GM23248 (cell line): ENCODE measurements around the gene FRMD1. TPM values are rescaled to one million over a fixed set of nuclear protein-coding genes. Genes with fewer than 3 reads are reported as not detected.

Source experiments
- DNase-seq: peaks from one replicate; pipeline ENCODE4 v3.0.0-alpha.2; 2015
- H2AFZ ChIP-seq: fragments of 200-600 bp; sonication (generic); 2 replicates; pipeline ENCODE4 v1.6.1; 2016; ENCODE audit warnings: antibody characterized with exemption
- H3F3A ChIP-seq: fragments of 200-600 bp; sonication (generic); 2 replicates; pipeline ENCODE4 v1.6.1; 2016; ENCODE audit warnings: mild to moderate bottlenecking, antibody characterized with exemption, mixed run types; ENCODE audit not compliant: insufficient read depth
- H3K27ac ChIP-seq: fragments of 200-600 bp; sonication (generic); 2 replicates; pipeline ENCODE4 v1.5.1; 2016; ENCODE audit warnings: mild to moderate bottlenecking
- H3K27me3 ChIP-seq: fragments of 200-600 bp; sonication (generic); replicated peaks from 2 replicates; pipeline ENCODE4 v1.6.1; 2016; ENCODE audit warnings: mild to moderate bottlenecking; ENCODE audit not compliant: insufficient read depth
- H3K36me3 ChIP-seq: fragments of 200-600 bp; sonication (generic); 2 replicates; pipeline ENCODE4 v1.6.1; 2016; ENCODE audit warnings: low read depth, mild to moderate bottlenecking
- H3K4me1 ChIP-seq: fragments of 200-600 bp; sonication (generic); 2 replicates; pipeline ENCODE4 v1.6.1; 2016; ENCODE audit warnings: mild to moderate bottlenecking; ENCODE audit not compliant: insufficient read depth
- H3K4me2 ChIP-seq: fragments of 200-600 bp; sonication (generic); one replicate; pipeline ENCODE4 v1.6.1; 2016; ENCODE audit warnings: mild to moderate bottlenecking; ENCODE audit not compliant: unreplicated experiment
- H3K4me3 ChIP-seq: fragments of 200-600 bp; sonication (generic); 2 replicates; pipeline ENCODE4 v1.5.1; 2016; ENCODE audit warnings: mild to moderate bottlenecking
- H3K79me2 ChIP-seq: fragments of 200-600 bp; sonication (generic); 2 replicates; pipeline ENCODE4 v1.6.1; 2016; ENCODE audit warnings: mild to moderate bottlenecking; ENCODE audit not compliant: insufficient read depth
- H3K9ac ChIP-seq: fragments of 200-600 bp; sonication (generic); 2 replicates; pipeline ENCODE4 v1.6.1; 2016; ENCODE audit warnings: mild to moderate bottlenecking
- H3K9me2 ChIP-seq: fragments of 200-600 bp; sonication (generic); 2 replicates; pipeline ENCODE4 v1.6.1; 2016; ENCODE audit warnings: mixed run types, mild to moderate bottlenecking, moderate library complexity; ENCODE audit not compliant: insufficient read depth
- H3K9me3 ChIP-seq: fragments of 200-600 bp; sonication (generic); one replicate; pipeline ENCODE4 v1.6.1; 2017; ENCODE audit warnings: low read depth
- H4K20me1 ChIP-seq: fragments of 200-600 bp; sonication (generic); 2 replicates; pipeline ENCODE4 v1.6.0; 2016; ENCODE audit not compliant: insufficient read depth
- EZH2 ChIP-seq: fragments of 200-600 bp; sonication (generic); IDR thresholded peaks from 2 replicates; pipeline ENCODE4 v1.6.1; 2018; ENCODE audit warnings: antibody characterized with exemption, mild to moderate bottlenecking; ENCODE audit not compliant: insufficient read depth, poor library complexity, severe bottlenecking
- EZH2phosphoT487 ChIP-seq: fragments of 200-600 bp; sonication (generic); IDR thresholded peaks from 2 replicates; pipeline ENCODE4 v1.6.1; 2018; ENCODE audit warnings: antibody characterized with exemption, moderate library complexity, mild to moderate bottlenecking, low read depth; ENCODE audit not compliant: insufficient read depth
- WGBS, 2 experiments: methylation state at CpG; one replicate each; pipeline ENCODE4 v1.1.6; 2015 to 2017; ENCODE audit warnings: low lambda C conversion rate in 2 of 2, low coverage in 1 of 2; ENCODE audit errors: missing lambda C conversion rate in 2 of 2; 5-methylcytosine and 5-hydroxymethylcytosine counted together
- in situ Hi-C: fragments of 300-500 bp; cut with MboI; formaldehyde crosslinking; loops from 2 replicates; pipeline ENCODE4 v1.15.0; 2020
- polyA plus RNA-seq: library from polyadenylated mRNA; unstranded; fragments of >200 nt; fragmentation: Nextera tagmentation; extraction: Ambion mirVana; gene quantifications from 2 replicates; pipeline ENCODE4 v1.2.1, GENCODE V29; 2016
- total RNA-seq: library from RNA; depleted of rRNA; stranded (reverse); fragments of >200 nt; shearing (Covaris generic); gene quantifications from 2 replicates; pipeline ENCODE4 v1.2.3, GENCODE V29; 2014

Gene FRMD1
- total and polyA plus RNA-seq, 2 experiments from 2014 or later = not detected

DNA sequence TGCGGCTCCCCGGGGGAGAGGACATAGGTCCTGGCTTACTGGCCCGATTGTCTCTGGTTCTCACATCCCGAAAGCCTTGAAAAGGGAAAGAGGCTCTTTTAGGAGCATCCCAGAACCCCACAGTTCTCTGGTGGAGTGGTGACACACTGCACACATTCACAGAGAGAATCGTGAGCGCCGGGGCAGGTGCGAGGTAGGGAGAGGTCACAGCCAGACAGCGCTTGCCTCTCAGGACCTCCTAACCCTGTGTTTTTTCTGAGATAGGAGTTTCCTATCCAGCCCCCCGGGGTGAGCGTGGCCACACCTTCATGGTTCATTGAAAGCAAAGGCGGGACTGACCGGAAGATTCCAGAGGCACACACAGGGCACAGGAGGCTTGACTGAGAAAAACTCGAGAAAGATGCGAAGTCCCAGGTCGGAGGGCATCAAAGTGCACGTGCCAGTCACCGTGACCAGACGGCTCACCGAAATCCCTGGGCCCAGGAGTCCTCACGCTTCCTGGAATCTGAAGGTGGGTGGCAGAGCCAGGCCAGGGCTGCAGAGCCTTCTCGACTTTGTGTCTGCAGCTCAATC, 46.5 kb upstream of the FRMD1 start:
- Histone ChIP-seq H3F3A (no peaks in the 10 kb centered on the region), H2AFZ (no peak overlapping the region), H3K79me2 (no peaks in the 10 kb centered on the region), H3K9me3 (no peaks in the 10 kb centered on the region), H3K4me2 (no peak overlapping the region), H3K36me3 (no peaks in the 10 kb centered on the region), H3K27me3 (peaks cover 7% of the 10 kb centered on the region; the same call in 1 of the 2 replicates), H3K27ac (no peak overlapping the region), H3K9me2 (no peaks in the 10 kb centered on the region), H3K9ac (no peak overlapping the region), H4K20me1 (no peaks in the 10 kb centered on the region), H3K4me3 (no peak overlapping the region), H3K4me1 (no peaks in the 10 kb centered on the region)
- in situ Hi-C loops = loop anchor here (10.0 kb wide), 1 partner anchor 211 kb away; no protein-coding TSS in a partner anchor
- no peak for DNase-seq
- TF ChIP-seq EZH2phosphoT487 = no peak
- TF ChIP-seq EZH2 = no peak
- WGBS, 2 experiments = 81 to 83% methylated on average over 22 of the region's 22 CpGs

DNA sequence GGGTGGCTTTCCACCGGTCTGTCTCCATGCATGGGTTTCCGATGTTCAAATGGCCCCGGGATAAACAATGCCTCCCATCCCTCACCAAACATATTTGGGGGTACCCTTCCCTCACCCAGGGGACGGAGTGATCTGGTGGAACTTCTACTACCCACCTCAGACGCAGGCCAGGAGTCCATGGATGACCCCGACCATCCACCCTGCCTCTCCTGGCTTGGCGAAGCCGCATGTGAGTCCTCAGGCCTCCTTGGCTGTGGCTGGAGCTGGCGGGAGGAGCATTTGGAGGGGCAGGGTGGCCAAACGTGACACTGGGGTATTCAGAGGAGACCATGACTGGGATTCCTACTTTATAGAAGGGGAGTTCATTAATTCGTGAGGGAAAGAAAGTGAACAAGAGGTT, 45.9 kb upstream of the FRMD1 start:
- no peaks in the 10 kb centered on the region for H3K79me2 ChIP-seq
- H3K27ac ChIP-seq = no peak overlapping the region
- H4K20me1 ChIP-seq = no peaks in the 10 kb centered on the region
- H3K9me3 ChIP-seq = no peaks in the 10 kb centered on the region
- TF ChIP-seq EZH2phosphoT487 (no peak), EZH2 (no peak)
- no peaks in the 10 kb centered on the region for H3K36me3 ChIP-seq
- no peak overlapping the region for H3K4me3 ChIP-seq
- WGBS, 2 experiments = 79 to 80% methylated on average over 11 of the region's 11 CpGs
- H2AFZ ChIP-seq = no peak overlapping the region
- H3K9ac ChIP-seq = no peak overlapping the region
- no peaks in the 10 kb centered on the region for H3F3A ChIP-seq
- H3K4me2 ChIP-seq = no peak overlapping the region
- H3K4me1 ChIP-seq = no peaks in the 10 kb centered on the region
- peaks cover 7% of the 10 kb centered on the region; the same call in 1 of the 2 replicates for H3K27me3 ChIP-seq
- in situ Hi-C loops = loop anchor here (10.0 kb wide), 1 partner anchor 210 kb away; no protein-coding TSS in a partner anchor
- H3K9me2 ChIP-seq = no peaks in the 10 kb centered on the region
- no peak for DNase-seq

DNA sequence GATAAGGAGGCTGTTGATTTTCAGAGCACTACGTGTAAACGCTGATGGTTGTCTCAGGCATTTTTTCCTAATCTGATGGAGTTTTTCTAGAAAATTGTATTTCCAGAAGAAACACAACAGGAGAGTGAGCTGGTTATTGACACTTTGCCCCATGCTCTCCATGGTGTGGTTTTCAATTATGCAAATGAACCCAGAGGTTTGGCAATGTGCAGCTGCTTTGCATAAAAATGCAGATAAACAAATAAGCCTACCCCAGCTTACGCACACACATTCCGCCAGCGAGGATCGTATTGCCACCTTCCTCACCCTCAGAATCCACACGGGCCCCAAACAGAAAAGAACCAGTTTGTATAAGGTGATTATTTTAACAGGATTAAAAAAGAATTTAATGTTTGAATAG, 45.1 kb upstream of the FRMD1 start:
- H3K4me2 ChIP-seq = no peak overlapping the region
- in situ Hi-C loops = loop anchor here (10.0 kb wide), 1 partner anchor 209 kb away; no protein-coding TSS in a partner anchor
- H2AFZ ChIP-seq = no peak overlapping the region
- H3K9me3 ChIP-seq = no peaks in the 10 kb centered on the region
- no peaks in the 10 kb centered on the region for H3K79me2 ChIP-seq
- H3F3A ChIP-seq = no peaks in the 10 kb centered on the region
- no peaks in the 10 kb centered on the region for H4K20me1 ChIP-seq
- H3K27ac ChIP-seq = no peak overlapping the region
- H3K36me3 ChIP-seq = no peaks in the 10 kb centered on the region
- peaks cover 7% of the 10 kb centered on the region; the same call in 1 of the 2 replicates for H3K27me3 ChIP-seq
- TF ChIP-seq EZH2 (no peak), EZH2phosphoT487 (no peak)
- H3K9ac ChIP-seq = no peak overlapping the region
- no peaks in the 10 kb centered on the region for H3K9me2 ChIP-seq
- WGBS, 2 experiments = 73 to 75% methylated on average over 7 of the region's 7 CpGs
- no peak for DNase-seq
- H3K4me3 ChIP-seq = no peak overlapping the region
- H3K4me1 ChIP-seq = no peaks in the 10 kb centered on the region

DNA sequence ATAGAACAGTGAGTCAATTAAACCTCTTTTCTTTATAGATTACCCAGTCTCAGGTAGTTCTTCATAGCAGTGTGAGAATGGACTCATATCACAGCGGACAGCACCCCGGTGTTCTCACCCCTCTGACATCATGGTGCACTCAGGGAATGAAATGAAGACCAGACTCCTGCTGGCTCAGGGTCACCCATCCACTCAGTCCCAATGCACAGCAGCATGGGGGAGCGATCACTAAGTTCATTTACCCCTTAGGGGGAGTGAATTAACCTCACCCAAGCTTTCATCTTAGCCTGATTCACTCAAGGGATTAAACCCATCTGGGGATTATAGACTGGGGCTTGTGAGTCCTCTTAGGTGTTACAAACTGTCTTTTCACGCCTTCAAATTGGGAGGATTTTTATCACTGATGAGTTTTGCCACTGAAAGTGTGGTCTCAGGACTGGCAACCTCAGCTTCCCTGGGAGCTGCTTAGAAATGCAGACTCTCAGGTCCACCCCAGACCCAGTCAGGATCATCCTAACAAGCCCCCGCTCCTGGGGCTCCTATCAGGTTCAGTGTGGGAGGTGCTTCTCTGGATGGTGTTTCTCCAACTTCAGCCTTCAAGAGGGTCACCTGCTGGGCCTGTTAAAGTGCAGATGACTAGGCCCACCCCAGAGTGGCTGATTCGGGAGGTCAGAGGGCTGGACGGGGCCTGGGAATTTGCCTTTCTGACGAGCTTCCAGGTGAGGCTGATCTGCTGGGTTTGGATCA, 44.3 kb upstream of the FRMD1 start:
- Histone ChIP-seq H3K4me1 (no peaks in the 10 kb centered on the region), H3K9me3 (no peaks in the 10 kb centered on the region)
- WGBS, 2 experiments = 45 to 58% methylated on average over 8 of the region's 8 CpGs

More for the DNA sequence above, 44.3 kb upstream of the FRMD1 start:
- Histone ChIP-seq H3K9me2 (no peaks in the 10 kb centered on the region), H3F3A (no peaks in the 10 kb centered on the region), H3K4me3 (no peak overlapping the region), H3K27ac (no peak overlapping the region), H3K79me2 (no peaks in the 10 kb centered on the region), H3K27me3 (peaks cover 7% of the 10 kb centered on the region; the same call in 1 of the 2 replicates), H4K20me1 (no peaks in the 10 kb centered on the region), H3K36me3 (no peaks in the 10 kb centered on the region), H3K4me2 (no peak overlapping the region), H2AFZ (no peak overlapping the region), H3K9ac (no peak overlapping the region)
- DNase-seq = no peak
- TF ChIP-seq EZH2 (no peak), EZH2phosphoT487 (no peak)
- in situ Hi-C loops = loop anchor here (10.0 kb wide), 1 partner anchor 209 kb away; no protein-coding TSS in a partner anchor
